Measurements from ENCODE around the gene PHACTR1.

DNA sequence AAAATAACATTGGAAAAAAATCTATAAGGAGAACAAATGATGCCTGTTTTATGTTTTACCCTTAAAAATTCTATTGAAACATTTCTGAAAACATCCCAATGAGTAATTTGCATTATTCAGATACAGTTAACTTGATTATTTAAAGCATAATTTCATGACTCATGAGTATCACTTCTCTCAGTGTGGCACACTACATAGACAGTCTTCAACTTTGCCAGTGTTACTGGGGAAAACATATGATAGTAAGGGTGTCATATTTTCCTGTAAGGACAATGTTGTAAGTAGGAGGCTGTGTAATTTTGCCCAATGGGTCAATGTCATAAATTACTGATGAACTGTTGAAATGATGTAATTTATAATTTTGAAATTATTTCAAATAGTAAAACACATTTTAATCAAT lies 125.5 kb downstream of the PHACTR1 start:
- TF ChIP-seq, protein P1, sequence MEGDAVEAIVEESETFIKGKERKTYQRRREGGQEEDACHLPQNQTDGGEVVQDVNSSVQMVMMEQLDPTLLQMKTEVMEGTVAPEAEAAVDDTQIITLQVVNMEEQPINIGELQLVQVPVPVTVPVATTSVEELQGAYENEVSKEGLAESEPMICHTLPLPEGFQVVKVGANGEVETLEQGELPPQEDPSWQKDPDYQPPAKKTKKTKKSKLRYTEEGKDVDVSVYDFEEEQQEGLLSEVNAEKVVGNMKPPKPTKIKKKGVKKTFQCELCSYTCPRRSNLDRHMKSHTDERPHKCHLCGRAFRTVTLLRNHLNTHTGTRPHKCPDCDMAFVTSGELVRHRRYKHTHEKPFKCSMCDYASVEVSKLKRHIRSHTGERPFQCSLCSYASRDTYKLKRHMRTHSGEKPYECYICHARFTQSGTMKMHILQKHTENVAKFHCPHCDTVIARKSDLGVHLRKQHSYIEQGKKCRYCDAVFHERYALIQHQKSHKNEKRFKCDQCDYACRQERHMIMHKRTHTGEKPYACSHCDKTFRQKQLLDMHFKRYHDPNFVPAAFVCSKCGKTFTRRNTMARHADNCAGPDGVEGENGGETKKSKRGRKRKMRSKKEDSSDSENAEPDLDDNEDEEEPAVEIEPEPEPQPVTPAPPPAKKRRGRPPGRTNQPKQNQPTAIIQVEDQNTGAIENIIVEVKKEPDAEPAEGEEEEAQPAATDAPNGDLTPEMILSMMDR (IDR thresholded peaks at IDR 0.05): no peak
- no peak for TF ChIP-seq POLR2A (IDR thresholded peaks at IDR 0.05)
